GM19467 (cell line): ENCODE results near the gene CRTC1.
"Not testable (repeated sequence)": the region's sequence is repeated elsewhere in the genome, so short reads cannot be mapped to it uniquely, and the experiment has no call there.

Experiments used
- ATAC-seq: cut with Tn5 transposase; IDR thresholded peaks from one replicate; pipeline ENCODE4 v1.9.1; 2021; ENCODE audit warnings: mild to moderate bottlenecking, moderate library complexity; ENCODE audit not compliant: unreplicated experiment

CRTC1 gene

DNA sequence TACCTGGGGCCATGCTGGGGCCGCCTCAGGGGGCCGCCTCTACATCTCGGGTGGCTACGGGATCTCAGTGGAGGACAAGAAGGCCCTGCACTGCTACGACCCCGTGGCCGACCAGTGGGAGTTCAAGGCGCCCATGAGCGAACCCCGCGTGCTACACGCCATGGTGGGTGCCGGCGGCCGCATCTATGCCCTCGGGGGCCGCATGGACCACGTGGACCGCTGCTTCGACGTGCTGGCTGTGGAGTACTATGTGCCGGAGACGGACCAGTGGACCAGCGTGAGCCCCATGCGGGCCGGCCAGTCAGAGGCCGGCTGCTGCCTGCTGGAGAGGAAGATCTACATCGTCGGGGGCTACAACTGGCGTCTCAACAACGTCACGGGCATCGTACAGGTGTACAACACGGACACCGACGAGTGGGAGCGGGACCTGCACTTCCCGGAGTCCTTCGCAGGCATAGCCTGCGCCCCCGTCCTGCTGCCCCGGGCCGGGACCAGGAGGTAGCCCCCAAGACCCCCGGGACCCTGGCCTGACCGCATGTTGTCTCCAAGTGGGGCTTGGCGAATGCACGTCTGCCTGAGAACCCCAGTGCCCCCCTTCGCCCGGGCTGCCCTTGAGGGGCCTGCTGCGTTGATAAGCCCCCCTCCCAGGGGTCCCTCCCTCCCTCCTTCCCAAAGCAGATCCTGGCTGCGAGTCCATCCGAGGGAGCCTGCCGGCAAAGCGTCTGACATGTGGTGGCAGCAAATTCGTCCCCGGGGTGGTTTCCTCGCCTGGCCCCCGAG is 14.5 kb upstream of the CRTC1 start:
- no peak for ATAC-seq

DNA sequence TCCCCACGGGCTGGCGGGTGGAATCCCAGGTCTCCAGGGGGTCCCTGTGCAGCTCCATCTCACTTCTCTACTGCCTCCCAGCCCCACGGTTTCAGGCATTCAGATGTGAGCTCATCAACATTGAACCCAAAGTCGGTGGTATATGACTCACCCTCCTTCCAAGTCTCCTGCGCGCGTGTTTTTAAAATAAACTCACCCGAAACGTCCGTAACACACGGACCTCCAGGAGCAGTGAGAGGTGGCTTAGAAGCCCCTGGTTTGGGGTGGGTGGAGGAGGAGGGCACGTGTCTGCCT is 14.0 kb upstream of the CRTC1 start:
- ATAC-seq = no peak

DNA sequence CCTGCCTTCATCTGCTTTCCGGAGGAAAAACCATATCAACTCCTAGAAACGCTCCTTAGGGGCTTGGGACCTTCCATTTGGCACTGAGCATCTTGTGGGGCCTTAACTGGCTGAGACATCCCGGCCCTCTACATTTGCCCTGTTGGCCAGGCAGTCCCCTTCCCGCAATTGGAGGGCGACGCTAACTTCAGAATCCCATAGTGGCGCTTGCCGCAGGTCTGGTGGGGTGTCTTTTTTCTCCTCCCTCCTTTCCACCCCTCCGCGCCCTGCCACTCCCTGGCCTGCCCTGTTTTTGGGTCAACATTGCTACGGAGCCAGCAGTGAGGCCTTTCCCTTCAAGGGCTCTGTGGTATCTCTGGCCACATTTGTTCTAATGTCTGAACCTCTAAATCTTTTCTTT is 13.6 kb upstream of the CRTC1 start:
- ATAC-seq = no peak

DNA sequence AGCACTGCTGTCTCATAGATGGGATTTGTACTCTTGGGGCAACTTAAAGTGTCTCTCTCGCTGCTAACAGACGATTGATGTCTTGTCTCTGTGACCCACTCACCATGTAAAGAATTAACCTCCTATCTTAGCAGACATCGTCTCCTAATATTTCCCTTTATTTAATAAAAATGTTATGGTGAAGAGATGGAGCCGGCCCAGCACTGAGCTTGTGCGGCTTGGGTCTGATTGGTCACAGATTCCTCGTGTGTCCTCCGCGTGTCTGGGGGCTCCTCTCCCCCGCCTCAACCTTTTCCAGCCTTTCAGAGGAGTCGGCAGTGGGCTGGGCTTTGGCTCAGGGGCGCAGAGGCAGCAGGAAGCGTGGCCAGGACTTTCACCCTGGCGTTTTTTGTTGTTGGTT is 13.2 kb upstream of the CRTC1 start:
- ATAC-seq = no peak

- no peak for ATAC-seq
These were observed 12.0 kb upstream of the CRTC1 start for GRCh38 chr19:18671303-18672043.

- no peak for ATAC-seq
These were observed 11.4 kb upstream of the CRTC1 start for GRCh38 chr19:18672044-18672451.

GRCh38 chr19:18672606-18673337 is 10.7 kb upstream of the CRTC1 start:
- no peak for ATAC-seq

DNA sequence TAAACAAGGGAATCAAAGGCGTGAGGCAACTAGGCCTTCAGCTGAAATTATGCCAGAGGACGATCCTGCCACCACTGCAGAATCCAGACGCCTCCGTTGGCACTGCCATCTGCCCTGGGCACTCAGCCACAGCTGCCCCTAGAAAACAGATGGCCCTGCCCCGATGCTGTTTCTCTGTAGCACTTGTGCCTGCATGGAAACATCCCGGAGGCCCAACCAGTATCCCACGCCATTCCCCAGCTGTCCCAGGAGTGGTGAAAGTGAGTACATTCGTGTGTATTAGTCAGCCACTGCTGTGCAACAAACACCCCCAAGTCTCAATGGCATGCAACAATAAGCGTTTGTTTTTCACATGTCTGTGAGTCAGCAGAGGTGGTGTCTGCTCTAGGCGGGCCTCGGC is 8.9 kb upstream of the CRTC1 start:
- no peak for ATAC-seq

GRCh38 chr19:18675779-18676178 is 7.7 kb upstream of the CRTC1 start:
- no peak for ATAC-seq

GRCh38 chr19:18676692-18677091 is 6.8 kb upstream of the CRTC1 start:
- no peak for ATAC-seq

- no peak for ATAC-seq
These were observed 6.3 kb upstream of the CRTC1 start for GRCh38 chr19:18677156-18677555.

- not testable (repeated sequence) for ATAC-seq
These were observed 3.3 kb upstream of the CRTC1 start for GRCh38 chr19:18680148-18680547.

DNA sequence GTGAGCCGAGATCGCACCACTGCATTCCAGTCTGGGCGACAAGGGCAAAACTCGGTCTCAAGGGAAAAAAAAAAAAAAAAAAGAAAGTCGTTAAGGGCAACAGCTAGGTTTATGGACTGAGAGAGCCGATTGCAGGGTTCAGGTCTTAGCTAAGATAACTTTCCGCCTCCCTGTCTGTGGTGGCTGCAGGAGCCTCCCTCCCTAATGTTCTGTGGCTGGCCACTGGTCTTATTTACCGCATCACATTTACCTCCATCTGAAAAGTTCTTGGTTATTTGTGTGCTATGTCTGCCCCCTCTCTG is 722 bp upstream of the CRTC1 start:
- no peak for ATAC-seq

DNA sequence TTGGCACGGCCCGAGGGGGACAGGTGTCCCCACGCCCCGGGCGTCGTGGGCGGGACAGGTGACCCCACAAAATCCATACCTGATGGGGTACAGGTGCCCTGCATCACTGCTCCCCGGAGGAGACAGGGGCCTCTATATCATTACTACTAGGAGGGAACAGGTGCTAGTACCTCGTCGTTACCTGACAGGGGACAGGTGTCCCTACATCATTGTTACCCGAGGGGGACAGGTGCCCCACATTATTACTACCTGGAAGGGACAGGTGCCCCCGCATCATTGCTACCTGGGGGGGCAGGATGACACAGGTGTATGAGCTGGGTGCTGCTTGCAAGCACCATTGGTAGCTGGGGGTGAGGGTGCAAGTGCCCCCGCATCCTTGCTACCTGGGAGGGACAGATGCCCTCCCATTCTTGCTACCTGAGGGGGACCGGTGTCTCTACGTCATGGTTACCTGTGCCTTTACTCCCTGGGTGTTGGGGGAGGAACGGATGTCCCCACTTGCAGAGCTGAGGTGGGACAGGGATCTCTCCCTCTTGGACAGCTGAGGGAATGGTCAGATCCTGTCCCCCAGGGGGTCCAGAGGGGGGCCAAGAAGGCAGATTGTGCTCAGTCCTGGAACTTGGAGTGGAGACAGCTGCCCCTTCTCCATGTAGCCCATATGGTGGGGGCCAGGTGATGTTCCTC is 620 bp downstream of the CRTC1 start:
- ATAC-seq = peak; percentile 5

- no peak for ATAC-seq
These were observed 1.1 kb downstream of the CRTC1 start for GRCh38 chr19:18684642-18684993.

- no peak for ATAC-seq
These were observed 2.2 kb downstream of the CRTC1 start for GRCh38 chr19:18685597-18686190.

DNA sequence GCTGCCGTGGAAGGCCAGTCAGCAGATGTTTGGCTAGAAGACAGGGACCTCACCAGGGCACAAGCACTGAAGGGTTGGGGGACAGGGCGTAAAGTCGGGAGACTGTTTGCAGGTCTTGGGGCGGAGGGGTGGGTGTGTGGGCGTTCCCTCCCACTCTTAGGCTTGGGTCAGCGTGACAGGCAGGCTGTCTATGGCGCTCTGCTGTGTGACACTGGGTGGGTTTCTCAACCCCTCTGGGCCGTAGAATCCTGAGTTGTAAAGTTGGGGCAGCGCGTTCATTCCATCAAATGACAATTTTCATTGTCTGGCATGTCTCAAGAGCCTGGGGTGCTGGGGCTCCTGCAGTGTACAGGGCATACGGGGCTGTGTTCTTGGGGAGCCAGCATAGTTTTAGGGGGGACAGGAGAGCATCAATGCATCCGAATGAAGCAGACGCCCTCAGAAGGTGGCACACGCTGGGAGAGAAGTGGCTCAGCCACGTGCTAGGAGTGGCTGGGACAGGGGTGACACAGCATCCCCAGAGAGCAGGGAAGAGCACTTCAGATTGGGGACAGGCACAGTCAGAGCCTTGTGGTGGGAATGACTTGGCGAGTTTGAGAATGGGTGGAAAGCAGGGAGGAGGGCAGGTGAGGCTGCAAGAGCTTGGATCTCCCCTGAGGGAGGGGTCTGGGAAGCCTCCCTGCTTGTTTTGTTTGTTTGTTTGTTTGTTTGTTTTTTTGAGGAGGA is 4.4 kb downstream of the CRTC1 start:
- ATAC-seq = no peak

GRCh38 chr19:18696023-18696422 is 12.5 kb downstream of the CRTC1 start:
- no peak for ATAC-seq

DNA sequence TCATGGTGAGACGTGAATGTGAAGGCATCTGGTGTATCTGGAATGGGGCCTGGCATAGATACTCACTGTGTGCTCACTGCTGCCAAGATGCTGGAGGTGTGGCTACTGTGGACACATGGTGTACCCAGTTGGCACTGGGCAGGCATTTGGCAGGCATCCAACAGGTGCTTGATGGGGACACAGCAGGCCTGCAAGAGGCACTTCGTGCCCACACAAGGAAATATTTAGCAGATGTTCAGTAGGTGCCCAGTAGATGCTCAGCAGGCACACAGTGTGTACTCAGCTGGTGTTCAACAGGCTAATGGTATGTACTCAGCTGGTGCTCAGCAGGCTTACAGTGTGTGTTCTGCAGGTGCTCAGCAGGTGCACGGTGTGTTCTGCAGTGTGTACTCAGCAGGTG is 14.2 kb downstream of the CRTC1 start:
- no peak for ATAC-seq

- ATAC-seq = no peak
These were observed 15.1 kb downstream of the CRTC1 start for GRCh38 chr19:18698321-18699167.
